ENCODE measurements around the gene APC. TPM values are rescaled to one million over a fixed set of nuclear protein-coding genes. Genes with fewer than 3 reads are reported as not detected.

APC gene
- total and polyA plus RNA-seq, 2 of the 13 experiments (the other 11 are each of a cell fraction or from before 2014, with no cell fraction given) = 6.1 to 19.0 TPM

DNA sequence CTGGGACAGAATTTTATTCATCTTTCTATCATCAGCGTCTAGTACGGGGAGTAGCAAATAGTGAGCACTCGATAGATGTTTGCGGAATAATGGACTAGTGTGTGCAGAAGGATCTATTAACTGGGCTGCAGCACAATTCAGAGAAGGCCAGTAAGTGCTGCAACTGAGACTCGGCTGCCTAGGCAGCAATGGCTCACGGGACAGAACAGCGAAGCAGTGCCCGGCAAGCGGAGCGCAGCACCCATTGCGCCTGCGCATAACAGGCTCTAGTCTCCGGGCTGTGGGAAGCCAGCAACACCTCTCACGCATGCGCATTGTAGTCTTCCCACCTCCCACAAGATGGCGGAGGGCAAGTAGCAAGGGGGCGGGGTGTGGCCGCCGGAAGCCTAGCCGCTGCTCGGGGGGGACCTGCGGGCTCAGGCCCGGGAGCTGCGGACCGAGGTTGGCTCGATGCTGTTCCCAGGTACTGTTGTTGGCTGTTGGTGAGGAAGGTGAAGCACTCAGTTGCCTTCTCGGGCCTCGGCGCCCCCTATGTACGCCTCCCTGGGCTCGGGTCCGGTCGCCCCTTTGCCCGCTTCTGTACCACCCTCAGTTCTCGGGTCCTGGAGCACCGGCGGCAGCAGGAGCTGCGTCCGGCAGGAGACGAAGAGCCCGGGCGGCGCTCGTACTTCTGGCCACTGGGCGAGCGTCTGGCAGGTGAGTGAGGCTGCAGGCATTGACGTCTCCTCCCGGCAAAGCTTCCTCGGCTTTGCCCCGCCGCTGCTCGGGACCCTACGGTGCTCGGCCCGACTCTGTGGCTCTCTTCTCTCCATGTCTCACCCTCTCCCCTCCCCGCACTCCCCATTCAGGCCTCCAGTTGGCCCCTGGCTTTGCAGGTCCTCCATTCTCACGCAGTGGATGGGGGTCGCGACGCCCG, 30.2 kb upstream of the APC start (continued):
- TF ChIP-seq, protein P1, sequence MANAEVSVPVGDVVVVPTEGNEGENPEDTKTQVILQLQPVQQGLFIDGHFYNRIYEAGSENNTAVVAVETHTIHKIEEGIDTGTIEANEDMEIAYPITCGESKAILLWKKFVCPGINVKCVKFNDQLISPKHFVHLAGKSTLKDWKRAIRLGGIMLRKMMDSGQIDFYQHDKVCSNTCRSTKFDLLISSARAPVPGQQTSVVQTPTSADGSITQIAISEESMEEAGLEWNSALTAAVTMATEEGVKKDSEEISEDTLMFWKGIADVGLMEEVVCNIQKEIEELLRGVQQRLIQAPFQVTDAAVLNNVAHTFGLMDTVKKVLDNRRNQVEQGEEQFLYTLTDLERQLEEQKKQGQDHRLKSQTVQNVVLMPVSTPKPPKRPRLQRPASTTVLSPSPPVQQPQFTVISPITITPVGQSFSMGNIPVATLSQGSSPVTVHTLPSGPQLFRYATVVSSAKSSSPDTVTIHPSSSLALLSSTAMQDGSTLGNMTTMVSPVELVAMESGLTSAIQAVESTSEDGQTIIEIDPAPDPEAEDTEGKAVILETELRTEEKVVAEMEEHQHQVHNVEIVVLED (CRISPR knock-in tag; IDR thresholded peaks at IDR 0.05; ENCODE audit: borderline replicate concordance) = peak; percentile 52; the same call in 1 of the 2 replicates
- TF ChIP-seq SIN3B (IDR thresholded peaks at IDR 0.05; ENCODE audit: low read length) (no peak), RXRB (CRISPR knock-in tag; IDR thresholded peaks at IDR 0.05; ENCODE audit: borderline replicate concordance) (peak; percentile 46; the same call in 1 of the 2 replicates), ZNF180 (CRISPR knock-in tag; IDR thresholded peaks at IDR 0.05; ENCODE audit: borderline replicate concordance, low read depth) (no peak), KLF12 (CRISPR knock-in tag; IDR thresholded peaks at IDR 0.05; ENCODE audit: borderline replicate concordance) (peak; percentile 89; the same call in 1 of the 2 replicates), FOXC1 (CRISPR knock-in tag; IDR thresholded peaks at IDR 0.05; ENCODE audit: borderline replicate concordance) (peak; percentile 79; the same call in 1 of the 2 replicates), RAD21 (CRISPR knock-in tag; IDR thresholded peaks at IDR 0.05) (peak; percentile 33; the same call in 1 of the 2 replicates), PRPF4 (IDR thresholded peaks at IDR 0.05; ENCODE audit: low read depth, low read length, poor library complexity, severe bottlenecking) (peak; percentile 51), CHCHD3 (CRISPR knock-in tag; IDR thresholded peaks at IDR 0.05) (peak; percentile 51; the same call in 1 of the 2 replicates), DR1 (CRISPR knock-in tag; IDR thresholded peaks at IDR 0.05) (peak; percentile 71), TEAD3 (CRISPR knock-in tag; optimal IDR thresholded peaks at IDR 0.05; ENCODE audit: borderline replicate concordance) (peak; percentile 53), TGIF2 (CRISPR knock-in tag; IDR thresholded peaks at IDR 0.05) (peak; percentile 64), ZNF83 (CRISPR knock-in tag; IDR thresholded peaks at IDR 0.05; ENCODE audit: borderline replicate concordance) (no peak), ZNF232 (CRISPR knock-in tag; IDR thresholded peaks at IDR 0.05; ENCODE audit: borderline replicate concordance) (peak; percentile 55; the same call in 1 of the 2 replicates), ZNF558 (CRISPR knock-in tag; IDR thresholded peaks at IDR 0.05; ENCODE audit: borderline replicate concordance) (no peak; the same call in 1 of the 2 replicates)
- TF ChIP-seq, protein P2, sequence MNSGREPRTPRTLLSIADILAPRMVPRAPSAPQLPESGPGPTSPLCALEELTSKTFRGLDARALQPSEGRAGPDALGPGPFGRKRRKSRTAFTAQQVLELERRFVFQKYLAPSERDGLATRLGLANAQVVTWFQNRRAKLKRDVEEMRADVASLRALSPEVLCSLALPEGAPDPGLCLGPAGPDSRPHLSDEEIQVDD (CRISPR knock-in tag; IDR thresholded peaks at IDR 0.05; ENCODE audit: borderline replicate concordance) = no peak; the same call in 1 of the 2 replicates
- TF ChIP-seq, protein P3, sequence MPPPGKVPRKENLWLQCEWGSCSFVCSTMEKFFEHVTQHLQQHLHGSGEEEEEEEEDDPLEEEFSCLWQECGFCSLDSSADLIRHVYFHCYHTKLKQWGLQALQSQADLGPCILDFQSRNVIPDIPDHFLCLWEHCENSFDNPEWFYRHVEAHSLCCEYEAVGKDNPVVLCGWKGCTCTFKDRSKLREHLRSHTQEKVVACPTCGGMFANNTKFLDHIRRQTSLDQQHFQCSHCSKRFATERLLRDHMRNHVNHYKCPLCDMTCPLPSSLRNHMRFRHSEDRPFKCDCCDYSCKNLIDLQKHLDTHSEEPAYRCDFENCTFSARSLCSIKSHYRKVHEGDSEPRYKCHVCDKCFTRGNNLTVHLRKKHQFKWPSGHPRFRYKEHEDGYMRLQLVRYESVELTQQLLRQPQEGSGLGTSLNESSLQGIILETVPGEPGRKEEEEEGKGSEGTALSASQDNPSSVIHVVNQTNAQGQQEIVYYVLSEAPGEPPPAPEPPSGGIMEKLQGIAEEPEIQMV (CRISPR knock-in tag; IDR thresholded peaks at IDR 0.05; ENCODE audit: low read depth) = peak; percentile 98
- TF ChIP-seq, protein P4, sequence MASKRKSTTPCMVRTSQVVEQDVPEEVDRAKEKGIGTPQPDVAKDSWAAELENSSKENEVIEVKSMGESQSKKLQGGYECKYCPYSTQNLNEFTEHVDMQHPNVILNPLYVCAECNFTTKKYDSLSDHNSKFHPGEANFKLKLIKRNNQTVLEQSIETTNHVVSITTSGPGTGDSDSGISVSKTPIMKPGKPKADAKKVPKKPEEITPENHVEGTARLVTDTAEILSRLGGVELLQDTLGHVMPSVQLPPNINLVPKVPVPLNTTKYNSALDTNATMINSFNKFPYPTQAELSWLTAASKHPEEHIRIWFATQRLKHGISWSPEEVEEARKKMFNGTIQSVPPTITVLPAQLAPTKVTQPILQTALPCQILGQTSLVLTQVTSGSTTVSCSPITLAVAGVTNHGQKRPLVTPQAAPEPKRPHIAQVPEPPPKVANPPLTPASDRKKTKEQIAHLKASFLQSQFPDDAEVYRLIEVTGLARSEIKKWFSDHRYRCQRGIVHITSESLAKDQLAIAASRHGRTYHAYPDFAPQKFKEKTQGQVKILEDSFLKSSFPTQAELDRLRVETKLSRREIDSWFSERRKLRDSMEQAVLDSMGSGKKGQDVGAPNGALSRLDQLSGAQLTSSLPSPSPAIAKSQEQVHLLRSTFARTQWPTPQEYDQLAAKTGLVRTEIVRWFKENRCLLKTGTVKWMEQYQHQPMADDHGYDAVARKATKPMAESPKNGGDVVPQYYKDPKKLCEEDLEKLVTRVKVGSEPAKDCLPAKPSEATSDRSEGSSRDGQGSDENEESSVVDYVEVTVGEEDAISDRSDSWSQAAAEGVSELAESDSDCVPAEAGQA (IDR thresholded peaks at IDR 0.05; ENCODE audit: low read depth) = peak; percentile 89
- TF ChIP-seq, protein P4 (CRISPR knock-in tag; IDR thresholded peaks at IDR 0.05; ENCODE audit: borderline replicate concordance) = peak; percentile 28; the same call in 1 of the 2 replicates
